K562 (cell line): ENCODE data around the gene TPRG1L. TPM values are rescaled to one million over a fixed set of nuclear protein-coding genes. Genes with fewer than 3 reads are reported as not detected.

ENCODE experiments used
- DMBX1 ChIP-seq: fragments of 250-450 bp; sonication (Bioruptor Pico); IDR thresholded peaks from 2 replicates; pipeline ENCODE4 v1.8.0; 2022; ENCODE audit warnings: inconsistent platforms, mild to moderate bottlenecking, moderate library complexity, borderline replicate concordance
- EHMT2 ChIP-seq: fragments of 450-650 bp; IDR thresholded peaks from 2 replicates; pipeline ENCODE4 v1.6.1; 2018; ENCODE audit warnings: antibody characterized with exemption
- FOXM1 ChIP-seq, 2 experiments: fragments of 450-650 bp in 1 of 2; sonication (generic) in 1 of 2; formaldehyde crosslinking in 1 of 2; IDR thresholded peaks; 2 replicates each; pipeline versions ENCODE4 v1.6.1 to v1.9.0; 2017 to 2022; ENCODE audit warnings: low read depth in 2 of 2, mild to moderate bottlenecking in 2 of 2, missing genetic modification reagents in 1 of 2, moderate library complexity in 1 of 2
- KAT2B ChIP-seq: IDR thresholded peaks from one replicate; pipeline ENCODE4 v1.6.1; 2012; ENCODE audit warnings: low read depth, mild to moderate bottlenecking, control low read depth, inconsistent platforms, low read length, moderate library complexity
- SAFB ChIP-seq: fragments of 200-400 bp; formaldehyde crosslinking; IDR thresholded peaks from 2 replicates; pipeline ENCODE4 v1.6.1; 2017; ENCODE audit warnings: low read depth, low read length, borderline replicate concordance
- SMARCB1 ChIP-seq: IDR thresholded peaks from 2 replicates; pipeline ENCODE4 v1.6.1; 2011; ENCODE audit warnings: improper control_type of control experiment, low read depth; ENCODE audit not compliant: insufficient read length
- ZNF212 ChIP-seq: fragments of 450-650 bp; formaldehyde crosslinking; IDR thresholded peaks from 2 replicates; pipeline ENCODE4 v1.4.0; 2020; ENCODE audit warnings: mild to moderate bottlenecking
- ZNF551 ChIP-seq: fragments of 250-450 bp; sonication (Bioruptor Pico); IDR thresholded peaks from 2 replicates; pipeline ENCODE4 v1.5.0; 2021; ENCODE audit warnings: mild to moderate bottlenecking, moderate library complexity
- ZNF589 ChIP-seq: fragments of 200-800 bp; sonication (Bioruptor generic); IDR thresholded peaks from 2 replicates; pipeline ENCODE4 v1.6.1; 2016; ENCODE audit warnings: low read depth, missing genetic modification characterization, missing compliant biosample characterization
- ZNF79 ChIP-seq: fragments of 250-450 bp; sonication (Bioruptor Pico); IDR thresholded peaks from 2 replicates; pipeline ENCODE4 v1.4.0; 2020; ENCODE audit warnings: low read depth, mild to moderate bottlenecking, moderate library complexity
- ZSCAN32 ChIP-seq: fragments of 450-650 bp; formaldehyde crosslinking; IDR thresholded peaks from 2 replicates; pipeline ENCODE4 v1.4.0; 2020; ENCODE audit warnings: mild to moderate bottlenecking, moderate library complexity
- polyA plus RNA-seq, 8 experiments: library from polyadenylated mRNA; depleted of rRNA in 4 of 8; stranded (reverse) in 5 of 8; unstranded in 3 of 8; fragments of >200 nt; fragmentation: Nextera tagmentation in 2 of 8; fragmentation: Illumina TruSeq in 1 of 8; extraction: Ambion mirVana in 2 of 8; extraction: Trizol in 1 of 8; gene quantifications; 2 replicates each; pipeline versions ENCODE4 v1.2.1 to v1.2.3, GENCODE V29; 2011 to 2014; ENCODE audit warnings: inconsistent platforms in 1 of 8, missing spikeins in 1 of 8
- total RNA-seq, 7 experiments: library from RNA; depleted of rRNA in 6 of 7; stranded (reverse); fragments of >200 nt in 6 of 7; fragmentation: Illumina TruSeq in 2 of 7; extraction: Trizol in 2 of 7; gene quantifications; 2 replicates each; pipeline versions ENCODE4 v1.2.1 to v1.2.3, GENCODE V29; 2011 to 2021; ENCODE audit warnings: low replicate concordance in 1 of 7
- TF ChIP-seq, protein P1 (sequence below): fragments of 250-450 bp; sonication (Bioruptor Pico); IDR thresholded peaks from 2 replicates; pipeline ENCODE4 v1.4.0; 2020; ENCODE audit warnings: mild to moderate bottlenecking, moderate library complexity
- TF ChIP-seq, protein P2 (sequence below): sonication (generic); formaldehyde crosslinking; IDR thresholded peaks from 2 replicates; pipeline ENCODE4 v1.9.0; 2022; ENCODE audit warnings: mild to moderate bottlenecking, missing genetic modification reagents
- TF ChIP-seq, protein P3 (sequence below): fragments of 450-650 bp; IDR thresholded peaks from 2 replicates; pipeline ENCODE4 v1.6.1; 2018; ENCODE audit warnings: mild to moderate bottlenecking, low read depth; ENCODE audit not compliant: partially characterized antibody
- TF ChIP-seq, protein P4 (sequence below): fragments of 250-450 bp; sonication (Bioruptor Pico); IDR thresholded peaks from 2 replicates; pipeline ENCODE4 v1.4.0; 2020; ENCODE audit warnings: mild to moderate bottlenecking, moderate library complexity, borderline replicate concordance
- TF ChIP-seq, protein P5 (sequence below): sonication (generic); formaldehyde crosslinking; IDR thresholded peaks from 2 replicates; pipeline ENCODE4 v1.8.0; 2022; ENCODE audit warnings: mild to moderate bottlenecking, missing genetic modification reagents
- TF ChIP-seq, protein P6 (sequence below): fragments of 250-450 bp; sonication (Bioruptor Pico); IDR thresholded peaks from 2 replicates; pipeline ENCODE4 v1.8.0; 2022; ENCODE audit warnings: inconsistent platforms, mild to moderate bottlenecking, moderate library complexity, borderline replicate concordance

Gene TPRG1L
- total and polyA plus RNA-seq, 9 of the 15 experiments (the other 6 are each of a cell fraction or from before 2014, with no cell fraction given): 1.6 to 11.0 (median 6.2) TPM

DNA sequence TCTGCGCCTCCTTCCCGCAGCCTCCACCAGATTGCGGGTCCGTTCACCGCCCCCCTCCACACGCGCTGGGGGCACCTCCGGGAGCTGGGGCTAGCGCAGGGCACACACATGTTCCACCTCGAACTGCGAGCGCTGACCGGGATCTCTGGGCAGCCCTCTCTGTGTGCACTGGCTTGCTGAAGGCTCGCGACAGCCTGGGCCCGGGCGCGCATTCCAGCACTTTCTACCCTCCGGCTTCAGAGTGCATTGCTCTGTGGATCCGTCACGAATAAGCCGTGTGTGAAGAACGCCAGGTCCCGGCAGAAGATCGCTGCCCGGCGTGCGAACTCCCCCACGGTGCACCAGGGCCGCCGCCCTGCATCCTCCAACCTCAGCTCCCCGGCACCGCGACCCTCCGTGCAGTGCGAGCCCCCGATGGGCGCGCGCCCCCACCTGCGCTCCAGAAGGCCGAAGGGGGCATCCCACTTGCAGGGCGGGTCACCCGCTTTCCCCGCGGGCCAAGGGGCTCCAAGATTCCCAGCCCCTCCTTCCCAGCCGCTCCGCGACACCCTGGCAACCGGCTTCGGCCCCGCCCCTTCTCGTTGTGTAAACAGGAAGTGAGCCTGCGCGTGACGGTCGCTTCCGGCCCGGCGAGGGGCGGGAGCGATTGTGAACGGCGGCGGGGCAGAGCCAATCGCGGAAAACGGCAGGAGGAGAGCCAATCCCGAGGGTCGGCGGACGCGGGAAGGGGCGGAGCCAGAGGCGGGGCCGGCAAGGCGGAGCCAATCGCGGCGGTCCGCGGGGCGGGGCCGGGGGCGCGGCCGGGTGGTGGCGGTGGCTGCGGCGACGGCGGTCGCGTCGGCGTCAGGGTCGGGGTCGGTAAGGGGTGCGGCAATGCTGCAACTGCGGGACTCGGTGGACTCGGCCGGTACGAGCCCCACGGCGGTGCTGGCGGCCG, at the start of gene TPRG1L (continued):
- TF ChIP-seq, protein P1, sequence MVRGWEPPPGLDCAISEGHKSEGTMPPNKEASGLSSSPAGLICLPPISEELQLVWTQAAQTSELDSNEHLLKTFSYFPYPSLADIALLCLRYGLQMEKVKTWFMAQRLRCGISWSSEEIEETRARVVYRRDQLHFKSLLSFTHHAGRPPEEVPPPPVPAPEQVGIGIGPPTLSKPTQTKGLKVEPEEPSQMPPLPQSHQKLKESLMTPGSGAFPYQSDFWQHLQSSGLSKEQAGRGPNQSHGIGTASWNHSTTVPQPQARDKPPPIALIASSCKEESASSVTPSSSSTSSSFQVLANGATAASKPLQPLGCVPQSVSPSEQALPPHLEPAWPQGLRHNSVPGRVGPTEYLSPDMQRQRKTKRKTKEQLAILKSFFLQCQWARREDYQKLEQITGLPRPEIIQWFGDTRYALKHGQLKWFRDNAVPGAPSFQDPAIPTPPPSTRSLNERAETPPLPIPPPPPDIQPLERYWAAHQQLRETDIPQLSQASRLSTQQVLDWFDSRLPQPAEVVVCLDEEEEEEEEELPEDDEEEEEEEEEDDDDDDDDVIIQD: no peak
- TF ChIP-seq ZNF212 (CRISPR knock-in tag): no peak
- TF ChIP-seq EHMT2: no peak
- TF ChIP-seq, protein P2, sequence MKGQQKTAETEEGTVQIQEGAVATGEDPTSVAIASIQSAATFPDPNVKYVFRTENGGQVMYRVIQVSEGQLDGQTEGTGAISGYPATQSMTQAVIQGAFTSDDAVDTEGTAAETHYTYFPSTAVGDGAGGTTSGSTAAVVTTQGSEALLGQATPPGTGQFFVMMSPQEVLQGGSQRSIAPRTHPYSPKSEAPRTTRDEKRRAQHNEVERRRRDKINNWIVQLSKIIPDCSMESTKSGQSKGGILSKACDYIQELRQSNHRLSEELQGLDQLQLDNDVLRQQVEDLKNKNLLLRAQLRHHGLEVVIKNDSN (CRISPR knock-in tag): peak; percentile 88
- TF ChIP-seq DMBX1 (CRISPR knock-in tag): no peak
- TF ChIP-seq FOXM1 (IDR thresholded peaks at IDR 0.05; ENCODE audit: low read depth): no peak
- TF ChIP-seq FOXM1 (CRISPR knock-in tag; IDR thresholded peaks at IDR 0.05; ENCODE audit: low read depth): no peak; the same call in 1 of the 2 replicates
- TF ChIP-seq, protein P3, sequence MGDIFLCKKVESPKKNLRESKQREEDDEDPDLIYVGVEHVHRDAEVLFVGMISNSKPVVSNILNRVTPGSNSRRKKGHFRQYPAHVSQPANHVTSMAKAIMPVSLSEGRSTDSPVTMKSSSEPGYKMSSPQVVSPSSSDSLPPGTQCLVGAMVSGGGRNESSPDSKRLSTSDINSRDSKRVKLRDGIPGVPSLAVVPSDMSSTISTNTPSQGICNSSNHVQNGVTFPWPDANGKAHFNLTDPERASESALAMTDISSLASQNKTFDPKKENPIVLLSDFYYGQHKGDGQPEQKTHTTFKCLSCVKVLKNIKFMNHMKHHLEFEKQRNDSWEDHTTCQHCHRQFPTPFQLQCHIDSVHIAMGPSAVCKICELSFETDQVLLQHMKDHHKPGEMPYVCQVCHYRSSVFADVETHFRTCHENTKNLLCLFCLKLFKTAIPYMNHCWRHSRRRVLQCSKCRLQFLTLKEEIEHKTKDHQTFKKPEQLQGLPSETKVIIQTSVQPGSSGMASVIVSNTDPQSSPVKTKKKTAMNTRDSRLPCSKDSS: no peak
- TF ChIP-seq SMARCB1: no peak
- TF ChIP-seq ZNF79 (CRISPR knock-in tag): no peak
- no peak for TF ChIP-seq ZSCAN32
- TF ChIP-seq, protein P4, sequence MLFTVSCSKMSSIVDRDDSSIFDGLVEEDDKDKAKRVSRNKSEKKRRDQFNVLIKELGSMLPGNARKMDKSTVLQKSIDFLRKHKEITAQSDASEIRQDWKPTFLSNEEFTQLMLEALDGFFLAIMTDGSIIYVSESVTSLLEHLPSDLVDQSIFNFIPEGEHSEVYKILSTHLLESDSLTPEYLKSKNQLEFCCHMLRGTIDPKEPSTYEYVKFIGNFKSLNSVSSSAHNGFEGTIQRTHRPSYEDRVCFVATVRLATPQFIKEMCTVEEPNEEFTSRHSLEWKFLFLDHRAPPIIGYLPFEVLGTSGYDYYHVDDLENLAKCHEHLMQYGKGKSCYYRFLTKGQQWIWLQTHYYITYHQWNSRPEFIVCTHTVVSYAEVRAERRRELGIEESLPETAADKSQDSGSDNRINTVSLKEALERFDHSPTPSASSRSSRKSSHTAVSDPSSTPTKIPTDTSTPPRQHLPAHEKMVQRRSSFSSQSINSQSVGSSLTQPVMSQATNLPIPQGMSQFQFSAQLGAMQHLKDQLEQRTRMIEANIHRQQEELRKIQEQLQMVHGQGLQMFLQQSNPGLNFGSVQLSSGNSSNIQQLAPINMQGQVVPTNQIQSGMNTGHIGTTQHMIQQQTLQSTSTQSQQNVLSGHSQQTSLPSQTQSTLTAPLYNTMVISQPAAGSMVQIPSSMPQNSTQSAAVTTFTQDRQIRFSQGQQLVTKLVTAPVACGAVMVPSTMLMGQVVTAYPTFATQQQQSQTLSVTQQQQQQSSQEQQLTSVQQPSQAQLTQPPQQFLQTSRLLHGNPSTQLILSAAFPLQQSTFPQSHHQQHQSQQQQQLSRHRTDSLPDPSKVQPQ (CRISPR knock-in tag): no peak
- TF ChIP-seq ZNF551: no peak
- no peak for TF ChIP-seq KAT2B
- no peak for TF ChIP-seq ZNF589
- TF ChIP-seq, protein P5, sequence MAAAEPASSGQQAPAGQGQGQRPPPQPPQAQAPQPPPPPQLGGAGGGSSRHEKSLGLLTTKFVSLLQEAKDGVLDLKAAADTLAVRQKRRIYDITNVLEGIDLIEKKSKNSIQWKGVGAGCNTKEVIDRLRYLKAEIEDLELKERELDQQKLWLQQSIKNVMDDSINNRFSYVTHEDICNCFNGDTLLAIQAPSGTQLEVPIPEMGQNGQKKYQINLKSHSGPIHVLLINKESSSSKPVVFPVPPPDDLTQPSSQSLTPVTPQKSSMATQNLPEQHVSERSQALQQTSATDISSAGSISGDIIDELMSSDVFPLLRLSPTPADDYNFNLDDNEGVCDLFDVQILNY (CRISPR knock-in tag): no peak
- 0 out of 2 replicates have a peak, but pooled peaks have one; percentile 9 for TF ChIP-seq SAFB
- TF ChIP-seq, protein P6, sequence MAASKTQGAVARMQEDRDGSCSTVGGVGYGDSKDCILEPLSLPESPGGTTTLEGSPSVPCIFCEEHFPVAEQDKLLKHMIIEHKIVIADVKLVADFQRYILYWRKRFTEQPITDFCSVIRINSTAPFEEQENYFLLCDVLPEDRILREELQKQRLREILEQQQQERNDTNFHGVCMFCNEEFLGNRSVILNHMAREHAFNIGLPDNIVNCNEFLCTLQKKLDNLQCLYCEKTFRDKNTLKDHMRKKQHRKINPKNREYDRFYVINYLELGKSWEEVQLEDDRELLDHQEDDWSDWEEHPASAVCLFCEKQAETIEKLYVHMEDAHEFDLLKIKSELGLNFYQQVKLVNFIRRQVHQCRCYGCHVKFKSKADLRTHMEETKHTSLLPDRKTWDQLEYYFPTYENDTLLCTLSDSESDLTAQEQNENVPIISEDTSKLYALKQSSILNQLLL (CRISPR knock-in tag): no peak
